A549 treated with AZD9567 at 1 μM for 4 hours (cell line): Measurements from ENCODE around the gene SPATA31A3. TPM values are rescaled to one million over a fixed set of nuclear protein-coding genes. Genes with fewer than 3 reads are reported as not detected.

Experiments used
- total RNA-seq: library from RNA; stranded (reverse); fragments of 200-300 nt; extraction: Qiagen RNA extraction; gene quantifications from 5 replicates; pipeline ENCODE4 v1.2.3, GENCODE V29; 2022; ENCODE audit not compliant: insufficient read depth

Gene SPATA31A3
- not detected in 5 replicates for total RNA-seq

GRCh38 chr9:66992450-66992849 lies at the start of gene SPATA31A3:
TSS of gene SPATA31A3 (minus strand) at chr9:66992550. CDS start at chr9:66992521, 29 bp downstream.

Other genes with a start within 250 kb of the SPATA31A3 start
- 1.3 to 2.1 TPM (median 1.9 TPM) in 5 replicates for gene ZNF658, start 91.8 kb downstream of the SPATA31A3 start, total RNA-seq